Lower leg skin (tissue), 4 donors: ENCODE measurements around the gene ARHGEF11. TPM values are rescaled to one million over a fixed set of nuclear protein-coding genes. Genes with fewer than 3 reads are reported as not detected.

Experiments
- DNase-seq, 2 donors: peaks; one replicate each; pipeline ENCODE4 v3.0.0-alpha.2; 2019; ENCODE audit warnings: low spot score in 2 of 2
- H3K4me3 ChIP-seq: fragments of 200-600 bp; sonication (generic); 2 replicates; pipeline ENCODE4 v1.5.1; 2017; ENCODE audit warnings: mild to moderate bottlenecking, low read depth; ENCODE audit not compliant: poor library complexity, severe bottlenecking
- CTCF ChIP-seq, 3 donors: fragments of 450-650 bp; IDR thresholded peaks; one replicate each; pipeline ENCODE4 v1.5.1; 2016; ENCODE audit warnings: antibody characterized with exemption in 3 of 3, mild to moderate bottlenecking in 3 of 3, moderate library complexity in 2 of 3
- POLR2A ChIP-seq, 2 donors: fragments of 450-650 bp; IDR thresholded peaks; one replicate each; pipeline ENCODE4 v1.6.1; 2016 to 2017; ENCODE audit warnings: antibody characterized with exemption in 2 of 2, mild to moderate bottlenecking in 1 of 2, moderate library complexity in 1 of 2
- WGBS, 2 donors: methylation state at CpG; one replicate each; pipeline ENCODE4 v1.1.5; 2018; 5-methylcytosine and 5-hydroxymethylcytosine counted together
- intact Hi-C: fragments of 100-400 bp; cut with DNase I; formaldehyde crosslinking; loops from one replicate; pipeline ENCODE4 v1.15.0; 2023; ENCODE audit warnings: low total_unique reads
- total RNA-seq, 4 donors: library from RNA; depleted of rRNA; stranded (reverse); fragments of >200 nt; gene quantifications; one replicate each; pipeline ENCODE4 v1.1.0, GENCODE V29; 2016

The ARHGEF11 gene
- total RNA-seq, 4 donors from 2014 or later: 16.3 to 30.9 (median 27.3) TPM

- intact Hi-C loops: no loop called here
- TF ChIP-seq CTCF (IDR thresholded peaks at IDR 0.05) (no peak), POLR2A (IDR thresholded peaks at IDR 0.05) (no peak)
- DNase-seq: no peak
- H3K4me3 ChIP-seq: no peak overlapping the region
- 81% methylated on average over 5 of the region's 5 CpGs for whole genome bisulfite sequencing, 2 donors
These were observed 120.2 kb downstream of the ARHGEF11 start for GRCh38 chr1:156925154-156926010.

GRCh38 chr1:156924478-156925153, 120.9 kb downstream of the ARHGEF11 start:
- H3K4me3 ChIP-seq: no peak overlapping the region
- WGBS, 2 donors: 52 to 53% methylated on average over 15 to 17 of the region's 22 CpGs
- TF ChIP-seq CTCF (IDR thresholded peaks at IDR 0.05): no peak
- no peak for TF ChIP-seq POLR2A (IDR thresholded peaks at IDR 0.05)
- no peak for DNase-seq
- intact Hi-C loops: no loop called here

GRCh38 chr1:156923670-156924477, 121.7 kb downstream of the ARHGEF11 start:
- 1 to 6% methylated on average over 27 to 49 of the region's 64 CpGs for WGBS, 2 donors
- no peak overlapping the region for H3K4me3 ChIP-seq
- no peak for TF ChIP-seq POLR2A (IDR thresholded peaks at IDR 0.05)
- TF ChIP-seq CTCF (IDR thresholded peaks at IDR 0.05): no peak
- no peak for DNase-seq
- intact Hi-C loops: no loop called here

DNA sequence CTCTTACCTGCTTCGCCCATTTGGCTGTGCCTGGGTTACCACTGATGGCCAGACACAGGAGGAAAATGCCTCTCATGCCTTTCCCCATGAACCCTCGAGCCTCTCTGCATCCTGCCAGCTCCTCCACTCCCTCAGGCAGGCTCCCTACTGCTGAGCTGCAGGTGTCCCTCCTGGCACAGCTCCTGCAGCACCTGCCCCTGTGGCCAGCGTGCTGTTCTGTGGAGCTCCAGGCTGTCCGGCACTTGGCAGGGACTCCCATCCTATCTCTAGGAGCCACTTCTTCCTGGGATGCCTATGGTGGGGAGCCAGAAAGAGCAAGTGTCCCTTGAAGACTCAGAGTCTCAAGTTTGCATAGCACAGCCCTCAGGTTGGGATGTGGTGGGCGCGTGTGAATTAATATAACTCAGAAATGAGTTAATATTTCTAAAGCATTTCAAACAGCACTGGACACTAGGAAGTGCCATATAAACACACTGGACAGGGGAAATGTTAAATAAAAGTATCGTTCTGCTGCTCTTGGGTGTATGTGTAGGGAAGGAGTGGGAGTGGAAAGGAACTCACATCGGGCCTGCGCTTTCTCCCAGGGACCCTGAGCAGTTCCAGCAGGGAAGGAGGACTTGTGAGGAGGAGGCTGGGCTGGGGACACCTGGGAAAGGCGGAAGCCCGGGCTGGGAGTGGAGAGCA, 122.4 kb downstream of the ARHGEF11 start:
- intact Hi-C loops: no loop called here
- TF ChIP-seq CTCF (IDR thresholded peaks at IDR 0.05): no peak
- TF ChIP-seq POLR2A (IDR thresholded peaks at IDR 0.05): no peak
- H3K4me3 ChIP-seq: no peak overlapping the region
- 18 to 27% methylated on average over 11 of the region's 11 CpGs for whole genome bisulfite sequencing, 2 donors
- DNase-seq: no peak

DNA sequence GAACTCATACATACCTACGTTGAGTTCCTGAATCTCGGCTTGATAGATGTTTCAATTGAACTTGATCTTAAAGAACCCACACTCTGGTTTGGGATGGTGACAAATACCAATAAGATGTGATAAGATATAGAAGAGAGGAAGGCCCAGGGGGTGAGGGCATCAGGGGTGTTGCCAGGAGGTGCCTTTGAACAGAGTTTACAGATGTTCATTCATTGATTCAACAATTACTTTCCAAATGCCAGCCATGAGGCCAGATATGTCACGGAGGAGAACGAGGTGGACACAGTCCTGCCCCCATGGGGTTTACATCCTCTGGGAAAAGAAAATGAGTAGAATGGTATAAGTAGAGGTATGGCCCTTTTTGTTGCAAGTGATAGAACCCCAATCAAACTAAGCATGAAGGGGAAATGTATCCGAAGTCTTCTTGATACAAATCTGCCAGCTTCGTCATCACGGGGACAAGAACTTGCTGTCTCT, 124.5 kb downstream of the ARHGEF11 start:
- no peak for DNase-seq
- TF ChIP-seq POLR2A (IDR thresholded peaks at IDR 0.05): no peak
- TF ChIP-seq CTCF (IDR thresholded peaks at IDR 0.05): no peak
- no peak overlapping the region for H3K4me3 ChIP-seq
- WGBS, 2 donors: 65 to 67% methylated on average over 7 of the region's 7 CpGs
- intact Hi-C loops: no loop called here
